HG03520 (cell line): ENCODE data around the gene NKG7.
"Not testable (repeated sequence)": the region's sequence is repeated elsewhere in the genome, so short reads cannot be mapped to it uniquely, and the experiment has no call there.

Source experiments
- ATAC-seq: cut with Tn5 transposase; IDR thresholded peaks from one replicate; pipeline ENCODE4 v1.9.1; 2021; ENCODE audit warnings: mild to moderate bottlenecking, moderate library complexity; ENCODE audit not compliant: unreplicated experiment

Gene NKG7, protein sequence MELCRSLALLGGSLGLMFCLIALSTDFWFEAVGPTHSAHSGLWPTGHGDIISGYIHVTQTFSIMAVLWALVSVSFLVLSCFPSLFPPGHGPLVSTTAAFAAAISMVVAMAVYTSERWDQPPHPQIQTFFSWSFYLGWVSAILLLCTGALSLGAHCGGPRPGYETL

DNA sequence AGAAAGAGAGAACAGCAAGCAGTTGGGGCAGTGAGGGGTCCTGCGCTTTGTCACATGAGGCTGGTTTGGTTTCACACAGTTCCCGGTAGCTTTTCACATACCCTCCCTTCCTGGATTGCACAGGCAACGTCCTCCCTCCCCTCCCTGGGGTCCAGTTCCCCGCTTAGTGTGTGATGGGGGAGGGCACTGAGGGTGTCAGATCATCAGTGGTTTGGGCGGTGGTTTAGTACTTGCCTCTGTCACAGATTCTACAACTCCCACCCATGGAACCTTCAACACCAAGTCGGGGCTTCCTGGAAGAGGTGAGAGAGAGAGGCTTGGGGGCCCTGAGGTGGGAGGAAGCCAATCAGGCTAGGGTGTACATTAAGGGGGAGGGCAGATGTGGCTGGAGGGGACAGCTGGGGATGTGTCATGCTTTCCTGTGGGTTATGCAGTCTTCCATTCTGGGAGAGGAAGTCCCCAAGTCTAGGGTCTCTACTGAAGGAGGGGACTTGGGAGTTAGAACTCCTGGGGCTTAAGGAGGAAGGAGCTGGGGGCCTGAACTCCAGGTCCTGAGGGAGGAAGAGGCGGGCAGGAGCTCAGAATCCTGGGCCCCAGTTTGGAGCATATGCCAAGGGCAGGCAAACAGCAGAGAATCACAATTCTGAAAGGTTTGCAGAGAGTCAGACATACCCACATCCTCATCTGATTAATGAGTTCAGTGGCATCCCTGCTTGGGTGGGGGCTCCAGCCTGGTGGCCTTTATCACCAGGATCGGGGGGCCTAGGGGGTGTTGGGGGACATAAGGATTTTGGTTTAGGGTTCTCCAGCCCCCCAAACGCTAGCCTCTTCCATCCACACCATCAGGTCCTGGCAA lies at the start of gene NKG7:
TSS of gene NKG7 (minus strand) at position 6 of the 856 bp plus-strand sequence. CDS start 119 bp downstream, outside the sequence.
- no peak for ATAC-seq

DNA sequence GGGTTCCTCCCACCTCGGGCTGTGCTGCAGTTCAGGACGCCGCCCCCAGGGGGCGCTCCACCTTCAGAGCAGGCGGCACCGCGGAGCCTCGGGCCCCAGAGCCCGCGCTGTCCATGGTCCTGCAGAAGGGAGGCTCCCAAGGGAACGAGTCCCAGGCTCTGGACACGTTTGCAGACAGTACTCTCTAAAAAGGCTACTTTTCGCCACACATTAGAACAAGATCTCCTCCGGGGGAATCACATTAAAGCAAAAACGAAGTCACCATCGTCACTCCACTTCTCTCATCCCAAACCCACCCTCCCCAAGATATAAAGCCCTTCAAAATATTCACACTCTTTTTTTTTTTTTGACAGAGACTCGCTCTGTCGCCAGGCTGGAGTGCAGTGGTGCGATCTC lies 49.6 kb upstream of the NKG7 start:
- no peak for ATAC-seq

DNA sequence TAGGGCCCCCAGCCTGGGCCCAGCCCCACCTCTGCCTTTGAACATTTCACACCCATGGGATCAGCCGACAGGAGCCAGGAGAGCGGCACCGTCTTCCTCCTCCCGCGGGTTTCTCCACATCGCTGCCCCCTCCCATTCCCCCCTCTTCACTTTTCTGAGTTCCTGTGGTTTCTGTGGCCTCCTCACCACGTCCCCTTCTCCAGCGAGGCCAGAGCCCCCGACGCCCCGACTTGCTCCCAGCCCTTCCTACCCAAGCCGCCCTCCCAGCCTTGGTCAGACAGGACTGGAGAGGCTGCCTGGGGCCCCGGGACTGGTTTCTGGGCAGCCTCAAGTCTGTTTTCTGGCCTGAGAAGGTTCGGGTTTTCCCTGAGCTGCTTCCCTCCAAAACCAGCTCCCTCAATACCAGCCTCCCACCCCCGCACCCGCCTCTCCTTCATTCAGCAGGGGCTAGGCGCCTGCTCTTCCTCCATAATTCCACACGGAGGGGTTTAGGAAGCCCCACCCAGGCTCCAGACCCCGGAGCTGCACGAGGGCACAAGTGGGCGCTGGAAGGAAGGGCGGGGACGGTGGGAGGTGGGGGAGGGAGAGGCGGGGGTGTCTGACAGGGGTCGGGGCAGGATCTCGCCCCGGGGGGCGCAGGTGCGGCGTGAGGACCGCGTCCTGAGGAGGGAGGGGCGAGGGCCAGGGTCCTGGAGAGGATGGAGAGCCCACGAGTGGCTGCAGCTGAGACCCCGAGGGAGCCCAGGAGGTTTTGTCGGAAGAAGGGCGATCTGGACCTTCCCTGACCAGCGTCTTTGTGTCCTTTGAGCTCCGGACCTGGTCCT lies 49.0 kb upstream of the NKG7 start:
- no peak for ATAC-seq

DNA sequence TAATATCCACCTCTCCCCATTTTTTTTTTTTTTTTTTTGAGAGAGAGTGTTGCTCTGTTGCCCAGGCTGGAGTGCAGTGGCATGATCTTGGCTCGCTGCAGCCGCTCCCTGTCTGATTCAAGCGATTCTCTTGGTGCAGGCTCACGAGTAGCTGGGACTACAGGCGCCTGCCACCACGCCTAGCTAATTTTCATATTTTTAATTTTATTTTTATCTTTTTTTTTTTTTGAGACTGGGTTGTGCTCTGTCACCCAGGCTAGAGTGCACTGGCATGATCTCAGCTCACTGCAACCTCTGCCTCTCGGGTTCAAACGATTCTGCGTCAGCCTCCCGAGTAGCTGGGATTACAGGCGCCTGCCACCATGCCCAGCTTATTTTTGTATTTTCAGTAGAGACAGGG lies 48.1 kb upstream of the NKG7 start:
- not testable (repeated sequence) for ATAC-seq

DNA sequence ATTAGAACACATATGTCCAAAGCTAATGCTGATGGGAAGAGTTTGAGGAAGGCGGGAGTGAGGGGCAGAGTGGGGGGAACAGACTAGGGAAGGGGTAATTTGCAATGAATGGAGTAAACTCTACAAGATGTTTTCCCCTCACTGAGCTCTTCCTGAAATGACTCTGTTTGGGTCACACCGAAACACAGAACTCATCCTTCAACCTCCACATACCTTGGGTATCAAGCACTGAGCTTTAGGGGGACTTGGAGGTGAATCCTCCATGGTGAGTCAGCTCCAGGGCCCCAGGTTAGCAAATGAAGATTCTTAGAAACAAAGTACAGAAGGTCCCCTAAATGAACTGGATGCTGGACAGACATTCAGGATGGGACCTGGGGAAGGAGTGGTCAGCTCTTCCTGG lies 46.3 kb upstream of the NKG7 start:
- ATAC-seq, result no peak

DNA sequence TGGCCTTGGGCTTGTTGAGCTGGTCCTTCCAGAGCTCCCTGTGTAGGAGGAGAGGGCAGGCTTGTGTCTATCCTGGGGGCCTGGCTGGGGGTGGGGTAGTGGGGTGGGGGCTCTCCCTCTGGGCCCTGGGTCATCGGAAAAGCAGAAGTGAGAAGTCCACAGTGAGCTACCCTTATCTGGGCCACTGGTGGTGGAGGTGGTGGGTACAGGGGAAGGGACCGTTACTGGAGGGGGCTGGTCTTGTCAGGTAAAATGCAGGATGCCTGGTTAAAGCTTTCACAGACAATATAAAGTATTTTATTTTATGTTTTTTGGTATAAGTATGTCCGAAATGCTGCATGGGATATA lies 45.3 kb upstream of the NKG7 start:
- ATAC-seq, result no peak

DNA sequence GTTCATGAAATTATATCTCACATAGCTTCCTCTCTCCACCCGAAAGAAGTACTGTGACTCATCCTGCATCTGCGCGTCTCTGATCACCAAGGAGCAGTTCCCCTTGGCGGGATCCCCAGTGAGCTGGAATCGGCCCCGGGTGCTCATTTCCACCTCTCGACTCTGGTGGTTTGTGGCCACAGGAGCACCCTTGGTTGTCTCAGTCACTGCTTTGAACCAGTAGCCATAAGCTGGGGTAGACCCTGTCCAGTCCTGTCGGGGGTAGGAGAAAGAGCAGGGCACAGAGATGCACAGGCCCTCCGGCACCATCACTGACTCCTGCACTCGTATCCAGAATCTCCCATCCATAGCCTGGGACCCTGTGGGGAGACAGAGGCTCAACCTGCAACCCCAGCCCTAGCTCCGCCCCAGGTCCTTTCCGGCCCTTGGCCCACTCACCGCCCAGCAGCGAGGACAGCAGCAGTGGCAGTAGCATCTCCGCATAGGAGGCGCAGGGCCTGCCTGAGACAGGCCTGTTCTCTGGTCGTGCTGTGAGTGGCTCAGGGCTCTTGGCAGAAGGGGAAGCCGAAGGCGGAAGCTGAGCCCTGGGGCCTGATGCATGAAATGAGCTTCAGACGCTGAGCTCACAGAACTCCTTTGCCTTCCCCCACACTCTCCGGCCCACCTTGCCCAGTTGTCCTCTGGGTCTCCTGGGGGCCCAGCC lies 44.8 kb upstream of the NKG7 start, which contains the start of gene SIGLEC10:
TSS of gene SIGLEC10 (minus strand) at position 536 of the 703 bp plus-strand sequence. CDS start at position 475, 61 bp downstream.
- ATAC-seq, result peak; percentile 54

DNA sequence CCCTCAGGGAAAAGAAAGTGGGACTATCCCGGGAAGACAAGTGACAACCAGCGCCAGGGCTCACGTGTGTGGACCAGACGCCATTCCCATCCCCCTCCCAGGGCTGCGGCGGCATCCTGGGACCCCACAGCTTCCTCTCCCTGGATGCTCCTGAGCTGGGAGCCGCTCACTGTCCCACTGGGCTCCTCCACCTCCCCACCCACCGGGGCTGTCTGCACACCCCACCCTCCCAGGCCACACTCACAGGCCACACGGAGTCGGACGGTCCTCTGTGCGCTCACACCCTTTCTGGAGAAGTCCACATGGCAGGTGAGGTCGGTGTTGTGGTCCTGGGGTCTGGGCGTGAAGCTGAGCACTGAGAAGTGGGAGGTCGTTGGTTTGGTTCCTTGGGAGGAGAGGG lies 44.0 kb upstream of the NKG7 start:
- not testable (repeated sequence) for ATAC-seq

DNA sequence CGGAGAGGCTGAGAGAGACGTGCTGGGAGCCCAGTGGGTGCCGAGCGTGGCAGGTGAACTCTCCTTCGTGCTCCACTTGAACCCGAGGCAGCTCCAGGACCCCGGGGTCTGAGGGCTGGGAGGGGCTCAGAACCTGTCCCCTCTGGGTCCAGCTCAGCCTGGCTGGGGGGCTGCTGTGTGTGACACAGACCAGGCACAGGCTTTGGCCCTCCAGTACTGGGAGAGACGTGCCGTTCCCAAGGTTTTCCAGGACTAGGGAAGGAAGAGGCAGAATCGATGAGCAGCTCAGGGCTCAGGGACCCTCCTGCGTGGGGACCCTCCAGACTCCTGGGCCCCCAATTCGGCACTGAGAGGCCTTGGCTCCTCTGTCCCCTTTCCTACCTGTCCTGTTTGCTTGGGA lies 42.7 kb upstream of the NKG7 start:
- no peak for ATAC-seq

DNA sequence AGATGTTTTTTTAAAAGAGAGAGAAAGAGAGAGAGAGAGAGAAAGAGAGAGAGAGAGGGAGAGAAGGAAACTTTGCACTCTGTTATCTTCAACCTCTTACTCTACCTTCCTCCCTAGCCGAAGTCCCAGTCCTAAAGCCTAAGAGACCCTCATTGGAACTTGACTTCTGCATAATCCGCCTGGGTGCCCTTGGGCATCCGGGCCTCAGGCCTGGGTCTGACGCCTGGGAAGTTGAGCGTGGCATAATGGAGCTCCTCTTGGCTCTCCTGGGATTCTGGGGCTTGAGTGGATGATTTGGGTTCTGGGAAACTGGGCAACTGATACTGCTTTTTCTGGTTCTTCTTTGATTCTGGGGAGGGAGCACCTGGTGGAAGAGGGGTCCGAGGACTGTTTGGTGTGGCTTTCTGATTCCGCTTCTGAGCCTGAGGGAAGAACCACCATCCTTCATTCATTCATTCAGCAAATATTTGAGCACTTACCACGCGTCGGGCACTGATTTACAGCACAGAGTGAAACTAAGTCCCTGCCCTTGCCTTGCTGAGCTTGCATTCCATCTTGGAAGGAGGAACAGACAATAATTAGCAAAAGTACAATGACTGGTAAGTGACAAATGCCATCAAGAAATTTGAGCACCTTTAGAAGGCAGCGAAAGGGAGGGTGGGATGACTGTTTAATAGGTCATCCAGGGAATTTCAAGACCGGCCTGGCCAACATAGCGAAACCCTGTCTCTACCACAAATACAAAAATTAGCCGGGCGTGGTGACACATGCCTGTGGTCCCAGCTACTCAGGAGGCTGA lies 38.7 kb upstream of the NKG7 start:
- ATAC-seq, result no peak

DNA sequence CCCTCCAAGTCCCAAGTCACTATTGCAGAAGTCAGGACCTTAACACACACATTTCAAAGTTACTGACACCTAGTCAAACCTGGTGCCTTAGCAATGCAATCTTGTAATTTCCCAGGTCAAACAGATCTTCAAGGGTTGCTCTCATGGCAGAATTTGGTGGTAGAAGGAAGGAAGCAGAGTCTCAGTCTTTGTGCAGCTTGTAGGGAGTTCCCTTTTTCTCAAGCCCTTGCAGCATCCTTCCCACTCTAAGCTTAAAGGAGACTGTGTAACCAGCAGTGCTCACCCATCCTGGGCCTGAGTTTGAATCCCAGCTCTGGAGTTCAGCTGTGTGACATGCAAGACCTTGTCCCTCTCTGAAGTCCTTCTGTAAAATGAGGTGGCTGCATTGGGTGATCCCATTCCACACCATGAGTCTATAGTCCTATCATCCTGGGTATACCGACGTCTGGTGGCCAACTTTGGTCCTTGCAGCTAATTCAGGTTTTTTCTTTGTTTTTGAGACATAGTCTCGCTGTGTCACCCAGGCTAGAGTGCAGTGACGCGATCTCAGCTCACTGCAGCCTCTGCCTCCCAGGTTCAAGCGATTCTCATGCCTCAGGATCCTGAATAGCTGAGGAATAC lies 35.2 kb upstream of the NKG7 start:
- no peak for ATAC-seq

DNA sequence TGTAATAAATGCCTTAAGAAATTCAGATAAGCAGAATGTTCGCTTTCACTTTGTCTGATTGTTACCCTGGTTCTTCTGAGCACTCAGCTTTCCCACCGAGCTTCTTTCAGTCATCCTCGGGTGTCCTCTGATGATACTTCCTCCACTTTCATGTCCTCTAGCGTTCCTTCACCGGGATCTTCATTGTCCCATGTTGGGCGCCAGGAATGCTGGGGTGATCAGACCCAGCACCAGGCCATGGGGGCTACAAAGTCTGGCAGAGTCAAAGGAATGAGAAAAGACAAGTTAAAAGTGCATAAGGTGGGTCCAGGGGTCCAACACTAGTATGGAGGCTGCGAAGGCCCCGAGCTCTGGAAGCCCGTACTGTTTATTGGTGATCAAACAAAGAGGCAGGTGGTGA lies 29.7 kb upstream of the NKG7 start:
- ATAC-seq, result no peak

DNA sequence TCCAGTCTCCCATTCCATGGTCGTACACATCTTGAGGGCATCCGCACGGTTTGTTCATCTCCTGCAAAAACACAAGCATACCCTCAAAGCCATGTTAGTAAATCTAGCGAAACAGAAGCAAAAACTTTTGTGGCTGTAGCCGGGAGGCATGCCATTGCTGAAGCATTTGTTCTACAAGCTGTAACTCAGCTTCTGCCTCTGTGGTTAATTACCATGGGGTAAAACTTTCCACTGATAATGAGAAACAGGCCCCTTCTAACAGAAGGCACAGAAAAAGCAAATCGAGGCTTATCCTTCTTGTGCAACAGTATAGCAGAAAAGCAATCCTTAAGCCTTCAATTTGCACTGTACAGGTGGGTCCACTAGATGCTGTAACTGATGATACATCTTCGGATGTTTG lies 27.5 kb upstream of the NKG7 start:
- not testable (repeated sequence) for ATAC-seq

DNA sequence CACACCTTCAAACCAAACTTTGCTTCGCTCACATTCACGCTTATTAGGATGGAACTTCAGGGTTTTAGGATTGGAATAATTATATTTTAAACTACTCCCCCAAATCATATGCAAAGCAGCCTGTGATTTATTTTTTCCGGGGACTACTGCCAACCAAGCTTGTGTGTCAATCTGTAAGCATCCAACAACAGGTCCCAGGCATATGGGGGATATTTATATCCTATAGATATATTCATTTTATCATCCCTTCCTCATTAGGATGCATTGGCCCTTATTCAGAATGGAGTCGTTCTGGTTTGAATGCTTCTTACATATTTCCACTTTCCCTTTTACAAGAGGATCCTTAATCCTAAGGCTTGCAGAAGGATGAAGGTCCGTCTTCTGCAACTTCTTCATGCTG lies 26.8 kb upstream of the NKG7 start:
- no peak for ATAC-seq

DNA sequence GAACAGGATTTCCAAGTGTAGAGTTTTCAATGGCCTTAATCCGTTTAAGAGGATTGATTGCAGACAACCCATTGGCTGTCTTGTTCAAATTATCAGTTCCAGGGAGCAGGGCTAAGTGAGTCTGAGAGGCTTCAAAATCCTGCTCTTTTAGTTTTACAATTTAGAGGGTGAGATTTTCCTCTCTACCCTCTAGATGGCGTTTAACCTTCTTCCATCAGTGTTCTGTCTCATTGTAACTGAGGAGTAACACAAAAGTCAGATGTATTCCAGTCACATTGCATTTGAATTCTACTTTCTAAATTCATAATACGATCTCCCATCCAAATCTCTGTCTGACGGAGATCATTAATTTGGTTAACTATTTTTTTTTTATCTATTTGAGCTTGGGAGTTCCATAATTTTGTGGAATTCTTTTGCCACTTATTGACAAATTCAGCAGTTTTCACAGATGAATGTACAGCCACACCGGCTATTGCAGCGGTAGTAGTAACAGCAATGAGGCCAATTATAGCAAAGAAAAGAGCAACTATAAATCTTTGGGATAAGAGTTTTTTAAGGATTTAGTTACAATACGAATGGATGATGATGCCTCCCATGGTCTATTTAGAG lies 25.7 kb upstream of the NKG7 start:
- ATAC-seq, result no peak

DNA sequence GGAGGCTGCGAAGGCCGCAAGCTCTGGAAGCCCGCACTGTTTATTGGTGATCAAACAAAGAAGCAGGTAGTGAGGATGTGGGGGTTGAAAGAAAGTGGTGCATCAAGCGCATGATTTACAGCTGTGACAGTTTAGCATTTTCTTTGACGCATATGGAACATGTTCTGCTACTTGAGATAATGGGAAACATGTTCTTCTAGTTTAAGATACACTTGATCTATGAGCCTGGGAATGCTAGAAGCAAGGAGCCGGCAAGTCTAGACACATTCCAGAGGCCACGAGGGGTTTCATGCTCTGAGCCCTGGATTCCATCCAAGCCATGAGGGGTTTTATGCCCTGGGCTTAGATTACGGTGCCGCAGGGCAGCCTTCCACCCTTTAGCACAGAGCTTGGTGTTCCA lies 25.0 kb upstream of the NKG7 start:
- not testable (repeated sequence) for ATAC-seq

DNA sequence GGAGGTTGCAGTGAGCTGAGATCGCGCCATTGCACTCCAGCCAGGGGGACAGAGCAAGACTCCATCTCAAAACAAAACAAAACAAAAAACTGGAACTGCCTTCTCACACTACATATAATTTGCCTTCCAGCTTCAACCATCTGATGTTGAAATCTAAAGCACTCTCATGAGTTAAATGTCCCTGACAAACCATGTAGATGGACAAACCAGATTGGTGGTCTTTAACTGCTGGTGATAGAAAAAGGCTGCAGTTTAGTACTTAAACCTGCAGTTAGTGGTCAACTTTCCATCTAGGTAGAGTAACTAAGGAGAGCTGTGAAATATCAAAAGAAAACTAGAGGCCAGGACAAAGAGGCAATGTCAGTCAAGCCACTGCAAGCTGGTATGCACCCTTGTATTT lies 23.7 kb upstream of the NKG7 start:
- ATAC-seq, result no peak

DNA sequence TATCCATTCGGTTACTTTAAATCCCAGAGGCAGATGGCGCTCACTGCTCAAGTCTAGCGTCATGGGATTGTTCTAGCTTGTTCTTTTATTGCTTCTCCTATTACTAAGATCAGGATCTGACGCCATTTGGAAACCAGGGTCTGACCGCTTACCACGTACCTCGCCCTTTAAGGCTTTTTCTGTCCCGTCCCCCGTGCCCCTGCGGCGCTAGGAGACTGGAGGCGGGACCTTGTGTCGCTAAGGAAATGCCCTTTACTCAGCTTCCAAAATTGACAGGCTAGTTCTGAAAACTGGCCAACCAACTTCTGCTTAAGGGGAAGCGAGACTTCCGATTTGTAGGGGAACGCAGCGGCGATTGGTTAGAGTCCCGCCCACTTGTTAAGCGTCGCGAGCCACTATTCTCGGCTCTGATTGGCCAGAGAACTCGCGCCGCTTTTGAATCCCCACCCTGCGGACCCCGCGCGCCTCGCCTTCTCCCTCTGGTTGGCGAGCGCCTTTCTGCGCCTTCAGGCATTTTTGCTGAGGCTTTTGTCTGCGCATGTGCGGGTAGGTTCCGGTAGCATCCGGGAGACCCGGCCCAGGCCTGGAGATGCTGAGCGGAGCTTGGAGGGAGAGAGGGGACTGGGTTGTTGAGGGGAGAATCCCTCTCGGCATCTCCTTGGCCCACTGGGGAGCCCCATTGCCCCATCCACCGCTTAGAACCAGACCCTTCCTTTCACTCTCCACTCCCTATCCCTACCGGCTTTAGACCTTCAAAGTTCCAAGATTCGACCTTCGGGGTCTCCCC lies 21.8 kb upstream of the NKG7 start:
- ATAC-seq, result peak; percentile 86

DNA sequence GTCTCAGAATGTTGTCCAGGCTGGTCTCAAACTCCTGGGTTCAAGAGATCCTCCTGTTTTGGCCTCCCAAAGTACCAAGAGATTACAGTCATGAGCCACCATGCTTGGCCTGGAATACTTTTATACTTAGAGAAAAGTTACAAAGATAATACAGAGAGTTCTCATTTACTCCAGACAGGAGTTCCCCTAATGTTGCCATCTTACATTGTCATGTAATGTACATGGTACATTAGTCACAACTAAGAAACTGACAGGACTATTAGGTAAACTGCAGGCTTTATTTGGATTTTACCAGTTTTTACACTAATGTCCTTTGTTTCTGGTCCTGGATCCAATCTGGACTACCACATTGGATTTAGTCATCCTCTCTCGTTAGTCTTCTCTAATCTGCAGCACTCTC lies 20.2 kb upstream of the NKG7 start:
- no peak for ATAC-seq
